GM12878 (cell line): Measurements from ENCODE around the gene TTC16. TPM values are rescaled to one million over a fixed set of nuclear protein-coding genes. Genes with fewer than 3 reads are reported as not detected.

ENCODE experiments used
- ATAC-seq: fragments of 200-7000 bp; cut with Tn5 transposase; 3 replicates; pipeline ENCODE4 v1.9.1; 2020; ENCODE audit warnings: mild to moderate bottlenecking, moderate library complexity
- BruUV-seq: library from RNA; stranded (reverse); fragments of 400-500 nt; replicated peaks from 2 replicates; lab custom pipeline; 2021; lab: Mats Ljungman, UMichigan
- CTCF ChIA-PET: fragments of 300-600 bp; sonication (Branson Sonifier 250); formaldehyde crosslinking; extraction: SDS; loops from one replicate; lab custom pipeline; 2021; ENCODE audit warnings: inconsistent platforms; lab: Yijun Ruan, JAX
- POLR2A ChIA-PET: fragments of 350-600 bp; formaldehyde crosslinking; extraction: SDS; loops from one replicate; lab custom pipeline; 2021; ENCODE audit warnings: inconsistent platforms; lab: Charles Lee
- RAD21 ChIA-PET: fragments of 300-600 bp; sonication (Branson Sonifier 250); formaldehyde crosslinking; loops from one replicate; lab custom pipeline; 2023; ENCODE audit warnings: antibody characterized with exemption; ENCODE audit not compliant: unreplicated experiment; lab: Charles Lee
- SMC1A ChIA-PET: fragments of 300-600 bp; sonication (Branson Sonifier 250); formaldehyde crosslinking; loops from one replicate; lab custom pipeline; 2023; ENCODE audit not compliant: unreplicated experiment, uncharacterized antibody; lab: Charles Lee
- DNase-seq: peaks from one replicate; pipeline ENCODE4 v3.0.0-alpha.2; 2011; ENCODE audit warnings: low read depth, low spot score
- FAIRE-seq: peaks from 3 replicates; lab custom pipeline; 2011; peaks lifted over from hg19 to GRCh38; lab: Jason Lieb, UNC
- H2AFZ ChIP-seq: 2 replicates; pipeline ENCODE4 v1.6.0; 2011; ENCODE audit warnings: low read depth, low read length, control low read depth; ENCODE audit not compliant: control insufficient read depth
- H3K27ac ChIP-seq: 2 replicates; pipeline ENCODE4 v1.5.1; 2011; ENCODE audit warnings: control low read depth; ENCODE audit not compliant: control insufficient read depth, insufficient read depth
- H3K27me3 ChIP-seq, 2 experiments: replicated peaks in 1 of 2; 2 replicates each; pipeline versions ENCODE4 v1.6.0 to v1.6.1; 2011; ENCODE audit warnings: low read length in 1 of 2; ENCODE audit not compliant: control insufficient read depth in 2 of 2, insufficient read depth in 2 of 2
- H3K36me3 ChIP-seq, 2 experiments: 2 replicates each; pipeline ENCODE4 v1.5.1; 2011; ENCODE audit warnings: low read length in 1 of 2; ENCODE audit not compliant: control insufficient read depth in 2 of 2, insufficient read depth in 2 of 2
- H3K4me1 ChIP-seq: 2 replicates; pipeline ENCODE4 v1.6.1; 2011; ENCODE audit warnings: mild to moderate bottlenecking, low read length, moderate library complexity, mixed read lengths; ENCODE audit not compliant: control insufficient read depth, insufficient read depth
- H3K4me2 ChIP-seq: 2 replicates; pipeline ENCODE4 v1.6.0; 2011; ENCODE audit warnings: control low read depth; ENCODE audit not compliant: control insufficient read depth, insufficient read depth
- H3K4me3 ChIP-seq: fragments of 200-600 bp; sonication (generic); 2 replicates; pipeline ENCODE4 v1.5.1; 2016
- H3K79me2 ChIP-seq: 2 replicates; pipeline ENCODE4 v1.6.0; 2011; ENCODE audit warnings: low read length; ENCODE audit not compliant: control insufficient read depth, insufficient read depth
- H3K9ac ChIP-seq: 2 replicates; pipeline ENCODE4 v1.8.0; 2011; ENCODE audit warnings: low read length, control low read depth, mixed read lengths; ENCODE audit not compliant: control insufficient read depth, insufficient read depth
- H3K9me3 ChIP-seq: replicated peaks from 3 replicates; pipeline ENCODE4 v1.5.1; 2011; ENCODE audit warnings: mild to moderate bottlenecking, low read length; ENCODE audit not compliant: control insufficient read depth, insufficient read depth
- H4K20me1 ChIP-seq: 2 replicates; pipeline ENCODE4 v1.6.0; 2011; ENCODE audit not compliant: control insufficient read depth, insufficient read depth
- CBFB ChIP-seq: IDR thresholded peaks from 2 replicates; pipeline ENCODE4 v1.6.1; 2016; ENCODE audit warnings: antibody characterized with exemption, low read depth
- CHD4 ChIP-seq: fragments of 200-600 bp; sonication (generic); IDR thresholded peaks from 2 replicates; pipeline ENCODE4 v1.6.1; 2016; ENCODE audit warnings: mild to moderate bottlenecking
- EP300 ChIP-seq, 2 experiments: fragments of 150-350 bp in 1 of 2; IDR thresholded peaks; 2 replicates each; pipeline ENCODE4 v1.6.1; 2011 to 2012; ENCODE audit warnings: low read depth in 2 of 2, low read length in 2 of 2, borderline replicate concordance in 1 of 2, improper control_type of control experiment in 1 of 2, inconsistent platforms in 1 of 2; ENCODE audit not compliant: control insufficient read depth in 1 of 2
- ETV6 ChIP-seq, 2 experiments: fragments of 450-650 bp in 1 of 2; IDR thresholded peaks in 1 of 2; conservative IDR thresholded peaks in 1 of 2; 2 replicates each; pipeline ENCODE4 v1.6.1; 2014; ENCODE audit warnings: antibody characterized with exemption in 1 of 2, borderline replicate concordance in 1 of 2, low read depth in 1 of 2, mild to moderate bottlenecking in 1 of 2, moderate library complexity in 1 of 2
- MEF2B ChIP-seq: fragments of 450-650 bp; IDR thresholded peaks from 2 replicates; pipeline ENCODE4 v1.6.1; 2018; ENCODE audit warnings: mild to moderate bottlenecking, moderate library complexity; ENCODE audit not compliant: partially characterized antibody, poor library complexity, severe bottlenecking
- MXI1 ChIP-seq: fragments of 150-350 bp; IDR thresholded peaks from 2 replicates; pipeline ENCODE4 v1.6.1; 2011; ENCODE audit warnings: low read depth, mild to moderate bottlenecking, inconsistent platforms, low read length, improper control_type of control experiment
- RB1 ChIP-seq: fragments of 450-650 bp; formaldehyde crosslinking; IDR thresholded peaks from 2 replicates; pipeline ENCODE4 v1.6.1; 2017; ENCODE audit warnings: mild to moderate bottlenecking, borderline replicate concordance
- RBBP5 ChIP-seq: fragments of 200-600 bp; sonication (generic); conservative IDR thresholded peaks from 2 replicates; pipeline ENCODE4 v1.6.1; 2016
- SIN3A ChIP-seq: IDR thresholded peaks from 2 replicates; pipeline ENCODE4 v1.6.1; 2012; ENCODE audit warnings: low read depth, low read length, improper control_type of control experiment
- SREBF2 ChIP-seq: IDR thresholded peaks from 2 replicates; pipeline ENCODE4 v1.6.1; 2012; ENCODE audit warnings: mild to moderate bottlenecking, low read length
- SUPT20H ChIP-seq: IDR thresholded peaks from 2 replicates; pipeline ENCODE4 v1.6.1; 2011; ENCODE audit warnings: low read depth, mild to moderate bottlenecking, low read length, moderate library complexity, borderline replicate concordance; ENCODE audit not compliant: control insufficient read depth
- WGBS: methylation state at CpG from one replicate; pipeline ENCODE4 v1.1.6; 2016; ENCODE audit warnings: low lambda C conversion rate; ENCODE audit not compliant: insufficient replicate concordance, insufficient coverage; ENCODE audit errors: missing lambda C conversion rate; 5-methylcytosine and 5-hydroxymethylcytosine counted together
- in situ Hi-C: fragments of 300-500 bp; cut with MboI; formaldehyde crosslinking; loops from 9 replicates; pipeline ENCODE4 v1.14.3; 2018; ENCODE audit warnings: mixed read lengths
- intact Hi-C: fragments of 100-400 bp; cut with micrococcal nuclease; formaldehyde crosslinking; loops from one replicate; pipeline ENCODE4 v1.14.2; 2022; ENCODE audit not compliant: unreplicated experiment
- polyA plus RNA-seq, 11 experiments: library from polyadenylated mRNA; depleted of rRNA in 4 of 11; unstranded in 6 of 11; stranded (reverse) in 5 of 11; fragments of >200 nt; fragmentation: Nextera tagmentation in 4 of 11; fragmentation: Illumina TruSeq in 1 of 11; extraction: Ambion mirVana in 4 of 11; extraction: Trizol in 1 of 11; gene quantifications; 1 replicate in 1 of 11; 2 replicates in 10 of 11; pipeline versions ENCODE4 v1.2.1 to v1.2.3, GENCODE V29; 2011 to 2016; ENCODE audit warnings: inconsistent platforms in 2 of 11, missing spikeins in 2 of 11, low read depth in 1 of 11
- total RNA-seq, 4 experiments: library from RNA; depleted of rRNA in 3 of 4; stranded (reverse); fragments of >200 nt in 3 of 4; fragmentation: Illumina TruSeq in 1 of 4; extraction: Trizol in 1 of 4; gene quantifications; 2 replicates each; pipeline versions ENCODE4 v1.2.1 to v1.2.3, GENCODE V29; 2013 to 2021
- TF ChIP-seq, protein P1 (sequence below): fragments of 450-650 bp; IDR thresholded peaks from 2 replicates; pipeline ENCODE4 v1.6.1; 2017; ENCODE audit warnings: mild to moderate bottlenecking, moderate library complexity
- TF ChIP-seq, protein P2 (sequence below): fragments of 450-650 bp; formaldehyde crosslinking; IDR thresholded peaks from 2 replicates; pipeline ENCODE4 v1.4.0; 2022; ENCODE audit warnings: mild to moderate bottlenecking, moderate library complexity
- TF ChIP-seq, protein P3 (sequence below): fragments of 450-650 bp; IDR thresholded peaks from 2 replicates; pipeline ENCODE4 v1.6.1; 2017; ENCODE audit warnings: low read depth, mild to moderate bottlenecking, moderate library complexity

The TTC16 gene
- total and polyA plus RNA-seq, 10 of the 15 experiments (the other 5 are each of a cell fraction or from before 2014, with no cell fraction given) = 0.03 TPM; not detected in 9

DNA sequence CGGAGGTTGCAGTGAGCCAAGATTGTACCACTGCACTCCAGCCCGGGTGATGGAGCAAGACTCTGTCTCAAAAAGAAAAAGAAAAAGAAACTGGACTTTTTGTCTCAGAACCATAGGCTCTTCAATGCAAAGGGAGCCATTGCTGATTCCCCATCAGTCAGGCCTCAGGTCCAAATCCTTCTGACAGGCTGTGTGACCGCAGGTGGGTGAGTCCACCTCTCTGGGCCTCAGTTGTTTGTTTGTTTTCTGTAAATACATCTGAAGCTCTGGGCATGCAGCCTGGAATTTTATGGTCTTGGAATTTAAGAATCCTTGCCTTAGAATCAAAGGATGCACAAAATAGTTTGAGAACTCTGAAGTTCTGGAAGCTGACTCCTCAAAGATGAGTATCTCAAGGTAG lies 40.4 kb downstream of the TTC16 start:
- DNase-seq = no peak
- in situ Hi-C loops = no loop called here
- Histone ChIP-seq H3K4me2 (no peak overlapping the region), H3K9me3 (no peaks in the 10 kb centered on the region), H3K27ac (no peak overlapping the region), H3K4me1 (no peaks in the 10 kb centered on the region), H2AFZ (no peak overlapping the region), H3K4me3 (no peak overlapping the region), H3K36me3 (peaks cover 0 to 12% of the 10 kb centered on the region in 2 experiments), H3K79me2 (no peaks in the 10 kb centered on the region), H4K20me1 (no peaks in the 10 kb centered on the region), H3K9ac (no peak overlapping the region), H3K27me3 (no peaks in the 10 kb centered on the region)
- ChIA-PET RAD21 (interaction anchor here (1.2 kb wide), 1 partner anchor 21 kb away, joined by 4 read pairs; the partner anchor contains the start of gene TOR2A), CTCF (interaction anchor here (0.6 to 2.0 kb wide), 2 partner anchors 21 to 828 kb away, joined by 4 to 9 read pairs; partner anchors contain the start of gene TOR2A), SMC1A (interaction anchor here (1.2 to 1.9 kb wide), 2 partner anchors 12 kb away, joined by 3 to 5 read pairs; no protein-coding TSS in a partner anchor), POLR2A (interaction anchor here (0.6 to 1.2 kb wide), 4 partner anchors 13 to 572 kb away, joined by 6 to 9 read pairs (median 9); no protein-coding TSS in a partner anchor)
- no TSS peak for BruUV-seq
- intact Hi-C loops = no loop called here
- 67% methylated on average over 3 of the region's 3 CpGs for WGBS
- ATAC-seq = no peak
- no peak for FAIRE-seq
- no peak for TF ChIP-seq ETV6 (conservative IDR thresholded peaks at IDR 0.05 in 1 of 2, IDR thresholded peaks at IDR 0.05 in 1 of 2; ENCODE audit: borderline replicate concordance in 1 of 2, low read depth in 1 of 2)
- TF ChIP-seq, protein P1, sequence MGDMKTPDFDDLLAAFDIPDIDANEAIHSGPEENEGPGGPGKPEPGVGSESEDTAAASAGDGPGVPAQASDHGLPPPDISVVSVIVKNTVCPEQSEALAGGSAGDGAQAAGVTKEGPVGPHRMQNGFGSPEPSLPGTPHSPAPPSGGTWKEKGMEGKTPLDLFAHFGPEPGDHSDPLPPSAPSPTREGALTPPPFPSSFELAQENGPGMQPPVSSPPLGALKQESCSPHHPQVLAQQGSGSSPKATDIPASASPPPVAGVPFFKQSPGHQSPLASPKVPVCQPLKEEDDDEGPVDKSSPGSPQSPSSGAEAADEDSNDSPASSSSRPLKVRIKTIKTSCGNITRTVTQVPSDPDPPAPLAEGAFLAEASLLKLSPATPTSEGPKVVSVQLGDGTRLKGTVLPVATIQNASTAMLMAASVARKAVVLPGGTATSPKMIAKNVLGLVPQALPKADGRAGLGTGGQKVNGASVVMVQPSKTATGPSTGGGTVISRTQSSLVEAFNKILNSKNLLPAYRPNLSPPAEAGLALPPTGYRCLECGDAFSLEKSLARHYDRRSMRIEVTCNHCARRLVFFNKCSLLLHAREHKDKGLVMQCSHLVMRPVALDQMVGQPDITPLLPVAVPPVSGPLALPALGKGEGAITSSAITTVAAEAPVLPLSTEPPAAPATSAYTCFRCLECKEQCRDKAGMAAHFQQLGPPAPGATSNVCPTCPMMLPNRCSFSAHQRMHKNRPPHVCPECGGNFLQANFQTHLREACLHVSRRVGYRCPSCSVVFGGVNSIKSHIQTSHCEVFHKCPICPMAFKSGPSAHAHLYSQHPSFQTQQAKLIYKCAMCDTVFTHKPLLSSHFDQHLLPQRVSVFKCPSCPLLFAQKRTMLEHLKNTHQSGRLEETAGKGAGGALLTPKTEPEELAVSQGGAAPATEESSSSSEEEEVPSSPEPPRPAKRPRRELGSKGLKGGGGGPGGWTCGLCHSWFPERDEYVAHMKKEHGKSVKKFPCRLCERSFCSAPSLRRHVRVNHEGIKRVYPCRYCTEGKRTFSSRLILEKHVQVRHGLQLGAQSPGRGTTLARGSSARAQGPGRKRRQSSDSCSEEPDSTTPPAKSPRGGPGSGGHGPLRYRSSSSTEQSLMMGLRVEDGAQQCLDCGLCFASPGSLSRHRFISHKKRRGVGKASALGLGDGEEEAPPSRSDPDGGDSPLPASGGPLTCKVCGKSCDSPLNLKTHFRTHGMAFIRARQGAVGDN = no peak
- no peak for TF ChIP-seq SIN3A
- TF ChIP-seq, protein P2, sequence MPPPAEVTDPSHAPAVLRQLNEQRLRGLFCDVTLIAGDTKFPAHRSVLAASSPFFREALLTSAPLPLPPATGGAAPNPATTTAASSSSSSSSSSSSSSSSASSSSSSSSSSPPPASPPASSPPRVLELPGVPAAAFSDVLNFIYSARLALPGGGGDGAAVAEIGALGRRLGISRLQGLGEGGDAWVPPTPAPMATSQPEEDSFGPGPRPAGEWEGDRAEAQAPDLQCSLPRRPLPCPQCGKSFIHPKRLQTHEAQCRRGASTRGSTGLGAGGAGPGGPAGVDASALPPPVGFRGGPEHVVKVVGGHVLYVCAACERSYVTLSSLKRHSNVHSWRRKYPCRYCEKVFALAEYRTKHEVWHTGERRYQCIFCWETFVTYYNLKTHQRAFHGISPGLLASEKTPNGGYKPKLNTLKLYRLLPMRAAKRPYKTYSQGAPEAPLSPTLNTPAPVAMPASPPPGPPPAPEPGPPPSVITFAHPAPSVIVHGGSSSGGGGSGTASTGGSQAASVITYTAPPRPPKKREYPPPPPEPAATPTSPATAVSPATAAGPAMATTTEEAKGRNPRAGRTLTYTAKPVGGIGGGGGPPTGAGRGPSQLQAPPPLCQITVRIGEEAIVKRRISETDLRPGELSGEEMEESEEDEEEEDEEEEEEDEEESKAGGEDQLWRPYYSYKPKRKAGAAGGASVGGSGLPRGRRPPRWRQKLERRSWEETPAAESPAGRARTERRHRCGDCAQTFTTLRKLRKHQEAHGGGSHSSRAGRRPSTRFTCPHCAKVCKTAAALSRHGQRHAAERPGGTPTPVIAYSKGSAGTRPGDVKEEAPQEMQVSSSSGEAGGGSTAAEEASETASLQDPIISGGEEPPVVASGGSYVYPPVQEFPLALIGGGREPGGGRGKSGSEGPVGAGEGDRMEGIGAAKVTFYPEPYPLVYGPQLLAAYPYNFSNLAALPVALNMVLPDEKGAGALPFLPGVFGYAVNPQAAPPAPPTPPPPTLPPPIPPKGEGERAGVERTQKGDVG = no peak
- TF ChIP-seq SUPT20H = no peak
- TF ChIP-seq EP300 (IDR thresholded peaks at IDR 0.05; ENCODE audit: borderline replicate concordance in 1 of 2, control insufficient read depth in 1 of 2, low read depth in 2 of 2, low read length in 2 of 2) = no peak
- TF ChIP-seq CHD4 = no peak
- no peak for TF ChIP-seq MEF2B
- TF ChIP-seq, protein P3, sequence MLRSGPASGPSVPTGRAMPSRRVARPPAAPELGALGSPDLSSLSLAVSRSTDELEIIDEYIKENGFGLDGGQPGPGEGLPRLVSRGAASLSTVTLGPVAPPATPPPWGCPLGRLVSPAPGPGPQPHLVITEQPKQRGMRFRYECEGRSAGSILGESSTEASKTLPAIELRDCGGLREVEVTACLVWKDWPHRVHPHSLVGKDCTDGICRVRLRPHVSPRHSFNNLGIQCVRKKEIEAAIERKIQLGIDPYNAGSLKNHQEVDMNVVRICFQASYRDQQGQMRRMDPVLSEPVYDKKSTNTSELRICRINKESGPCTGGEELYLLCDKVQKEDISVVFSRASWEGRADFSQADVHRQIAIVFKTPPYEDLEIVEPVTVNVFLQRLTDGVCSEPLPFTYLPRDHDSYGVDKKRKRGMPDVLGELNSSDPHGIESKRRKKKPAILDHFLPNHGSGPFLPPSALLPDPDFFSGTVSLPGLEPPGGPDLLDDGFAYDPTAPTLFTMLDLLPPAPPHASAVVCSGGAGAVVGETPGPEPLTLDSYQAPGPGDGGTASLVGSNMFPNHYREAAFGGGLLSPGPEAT = no peak
- TF ChIP-seq CBFB = no peak
- no peak for TF ChIP-seq RBBP5
- no peak for TF ChIP-seq SREBF2
- TF ChIP-seq MXI1 = no peak
- no peak for TF ChIP-seq RB1
